ENCODE data around the gene SP9.

GRCh38 chr2:174286172-174286571 lies 48.6 kb upstream of the SP9 start:
- TF ChIP-seq CTCF (IDR thresholded peaks at IDR 0.05) (no peak), POLR2A (IDR thresholded peaks at IDR 0.05) (no peak)

All from right lobe of liver (tissue), 4 donors.